NCI-H226 (cell line): ENCODE data around the gene PPIF.

Source experiments
- DNase-seq: peaks from one replicate; pipeline ENCODE4 v3.0.0-alpha.2; 2015

Gene PPIF

GRCh38 chr10:79404690-79405131 is 57.4 kb downstream of the PPIF start:
- DNase-seq: no peak
